Nephron (organoid): ENCODE results near the gene SDR42E1.
"Not testable (repeated sequence)": the region's sequence is repeated elsewhere in the genome, so short reads cannot be mapped to it uniquely, and the experiment has no call there.

Experiments used
- H3K27ac Mint-ChIP-seq, 3 experiments: 2 replicates each; pipeline ENCODE4 v1.8.0; 2020; ENCODE audit warnings: mixed read lengths in 3 of 3, mild to moderate bottlenecking in 2 of 3, moderate library complexity in 1 of 3
- H3K27me3 Mint-ChIP-seq: 2 replicates; pipeline ENCODE4 v1.8.0; 2021; ENCODE audit warnings: low read depth, mild to moderate bottlenecking, moderate library complexity, mixed read lengths
- H3K36me3 Mint-ChIP-seq: 2 replicates; pipeline ENCODE4 v1.8.0; 2020; ENCODE audit warnings: low read depth, mixed read lengths
- H3K4me1 Mint-ChIP-seq: 2 replicates; pipeline ENCODE4 v1.8.0; 2020; ENCODE audit warnings: mixed read lengths
- H3K4me3 Mint-ChIP-seq, 3 experiments: 2 replicates each; pipeline ENCODE4 v1.8.0; 2020; ENCODE audit warnings: mild to moderate bottlenecking in 3 of 3, mixed read lengths in 3 of 3, moderate library complexity in 2 of 3
- H3K9me3 Mint-ChIP-seq: 2 replicates; pipeline ENCODE4 v1.8.0; 2020; ENCODE audit warnings: mixed read lengths
- TF ChIP-seq, protein P1 (sequence below), 3 experiments: fragments of 200-600 bp; sonication (generic); IDR thresholded peaks; one replicate each; pipeline ENCODE4 v1.5.0; 2021; ENCODE audit warnings: antibody characterized with exemption in 3 of 3; ENCODE audit not compliant: unreplicated experiment in 3 of 3

Gene SDR42E1

DNA sequence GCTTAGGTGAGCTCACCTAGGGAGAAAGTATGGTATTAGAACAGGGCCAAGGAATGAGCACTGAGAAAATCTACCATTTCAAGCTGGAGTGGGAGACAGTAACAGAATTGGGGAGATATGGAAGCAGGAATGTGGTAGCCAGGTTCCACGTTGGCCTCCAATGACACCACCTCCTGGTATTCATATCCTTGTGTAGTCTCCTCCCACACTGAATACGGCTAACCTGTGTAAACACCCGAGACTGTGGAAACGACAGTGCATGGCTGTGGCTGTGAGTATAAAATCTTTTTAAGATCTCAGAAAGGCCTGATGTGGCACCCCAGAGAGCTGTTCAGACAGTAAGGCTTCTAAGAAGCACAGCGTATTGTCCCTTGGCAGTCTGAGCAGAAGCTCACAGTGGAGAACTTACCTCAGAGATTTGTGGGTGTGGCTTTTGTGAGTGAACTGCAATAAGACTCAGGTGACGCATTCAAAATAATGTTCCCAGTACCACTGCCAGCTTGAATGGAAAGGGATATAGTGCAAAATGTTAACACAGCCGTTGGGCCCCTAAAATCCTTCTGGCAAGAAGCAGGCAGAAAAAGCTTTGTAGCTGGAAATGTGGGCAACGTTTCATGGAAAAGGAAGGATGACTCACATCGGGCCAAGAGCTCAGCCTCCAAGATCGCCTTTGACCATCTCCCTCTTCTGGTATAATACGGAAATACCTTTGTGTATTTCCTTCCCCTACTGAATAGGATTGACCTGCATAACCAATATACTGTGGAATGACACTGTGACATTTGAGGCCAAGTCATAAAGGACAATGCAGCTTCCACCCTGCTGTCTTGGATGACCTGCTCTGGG, 14.4 kb downstream of the SDR42E1 start:
- Mint-ChIP-seq H3K9me3 (no peaks in the 10 kb centered on the region), H3K4me1 (peaks cover 15% of the 10 kb centered on the region), H3K27me3 (peaks cover 4% of the 10 kb centered on the region), H3K36me3 (no peaks in the 10 kb centered on the region), H3K27ac (no peak overlapping the region), H3K4me3 (no peak overlapping the region)
- TF ChIP-seq, protein P1, sequence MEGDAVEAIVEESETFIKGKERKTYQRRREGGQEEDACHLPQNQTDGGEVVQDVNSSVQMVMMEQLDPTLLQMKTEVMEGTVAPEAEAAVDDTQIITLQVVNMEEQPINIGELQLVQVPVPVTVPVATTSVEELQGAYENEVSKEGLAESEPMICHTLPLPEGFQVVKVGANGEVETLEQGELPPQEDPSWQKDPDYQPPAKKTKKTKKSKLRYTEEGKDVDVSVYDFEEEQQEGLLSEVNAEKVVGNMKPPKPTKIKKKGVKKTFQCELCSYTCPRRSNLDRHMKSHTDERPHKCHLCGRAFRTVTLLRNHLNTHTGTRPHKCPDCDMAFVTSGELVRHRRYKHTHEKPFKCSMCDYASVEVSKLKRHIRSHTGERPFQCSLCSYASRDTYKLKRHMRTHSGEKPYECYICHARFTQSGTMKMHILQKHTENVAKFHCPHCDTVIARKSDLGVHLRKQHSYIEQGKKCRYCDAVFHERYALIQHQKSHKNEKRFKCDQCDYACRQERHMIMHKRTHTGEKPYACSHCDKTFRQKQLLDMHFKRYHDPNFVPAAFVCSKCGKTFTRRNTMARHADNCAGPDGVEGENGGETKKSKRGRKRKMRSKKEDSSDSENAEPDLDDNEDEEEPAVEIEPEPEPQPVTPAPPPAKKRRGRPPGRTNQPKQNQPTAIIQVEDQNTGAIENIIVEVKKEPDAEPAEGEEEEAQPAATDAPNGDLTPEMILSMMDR (IDR thresholded peaks at IDR 0.05; ENCODE audit: unreplicated experiment in 3 of 3) = peak in 2 of 3 experiments; percentile 19 to 22

DNA sequence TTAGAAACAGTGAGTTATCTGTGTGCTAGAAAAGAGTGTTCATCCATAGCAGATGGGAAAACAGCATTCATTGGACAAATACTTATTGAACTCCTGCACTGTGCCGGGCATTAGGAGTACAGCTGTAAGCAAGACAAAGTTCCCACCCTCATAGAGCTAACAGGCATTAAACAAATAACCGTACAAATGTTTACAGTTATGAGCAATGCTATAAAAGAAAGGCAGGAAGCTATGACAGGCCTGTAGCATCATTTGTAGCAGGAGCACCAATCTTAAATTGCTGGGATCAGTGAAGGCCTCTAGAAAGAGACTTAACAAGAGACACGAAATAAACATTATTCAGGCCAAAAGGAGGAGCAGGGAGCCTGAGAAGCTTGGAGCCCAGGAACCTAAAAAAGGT, 15.6 kb downstream of the SDR42E1 start:
- Mint-ChIP-seq H3K4me3 (no peak overlapping the region), H3K4me1 (peaks cover 15% of the 10 kb centered on the region), H3K36me3 (no peaks in the 10 kb centered on the region), H3K27me3 (peaks cover 4% of the 10 kb centered on the region), H3K27ac (no peak overlapping the region), H3K9me3 (no peaks in the 10 kb centered on the region)
- TF ChIP-seq, protein P1 (IDR thresholded peaks at IDR 0.05; ENCODE audit: unreplicated experiment in 3 of 3) = no peak

DNA sequence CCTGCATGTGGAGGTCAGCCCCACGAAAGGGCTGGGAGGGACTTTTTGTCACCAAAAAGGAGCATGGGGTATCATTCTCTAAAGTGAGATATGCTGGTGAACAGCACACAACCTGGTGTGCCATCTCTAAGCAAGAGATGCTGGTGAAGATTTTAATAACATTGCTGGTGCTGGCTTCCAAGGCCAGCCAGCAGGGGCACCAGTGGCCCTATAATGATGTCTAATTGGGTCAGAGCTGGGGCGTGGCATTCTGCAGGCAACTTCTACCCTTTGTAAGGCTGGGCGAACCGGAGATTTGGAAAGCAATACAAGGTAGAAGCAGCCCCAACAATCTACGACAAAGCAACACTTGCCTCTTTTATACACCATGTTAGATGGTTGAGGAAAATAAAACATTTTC, 16.8 kb downstream of the SDR42E1 start:
- H3K27ac Mint-ChIP-seq = no peak overlapping the region
- peaks cover 15% of the 10 kb centered on the region for H3K4me1 Mint-ChIP-seq
- H3K36me3 Mint-ChIP-seq = no peaks in the 10 kb centered on the region
- no peaks in the 10 kb centered on the region for H3K9me3 Mint-ChIP-seq
- no peak overlapping the region for H3K4me3 Mint-ChIP-seq
- TF ChIP-seq, protein P1 (IDR thresholded peaks at IDR 0.05; ENCODE audit: unreplicated experiment in 3 of 3) = no peak
- H3K27me3 Mint-ChIP-seq = peaks cover 4% of the 10 kb centered on the region

DNA sequence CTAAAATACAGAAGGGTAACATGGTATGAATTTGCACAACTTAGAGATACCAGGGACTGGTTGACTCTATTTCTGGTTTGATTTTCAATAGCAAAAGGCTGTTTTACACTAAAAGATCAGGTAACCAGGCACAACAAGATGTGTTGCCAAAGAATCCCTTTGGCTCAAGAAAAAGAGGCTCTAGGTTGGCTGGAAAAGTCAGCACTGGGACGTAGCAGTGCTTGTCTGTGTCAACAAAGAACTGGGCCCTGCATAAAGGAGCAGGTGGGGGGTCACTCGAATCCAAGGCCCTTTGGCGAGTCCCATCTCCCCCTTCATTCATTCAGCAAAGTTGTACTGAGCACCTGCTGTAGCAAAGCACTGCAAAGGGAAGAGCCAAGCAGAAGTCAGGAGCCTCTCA, 18.4 kb downstream of the SDR42E1 start:
- TF ChIP-seq, protein P1 (IDR thresholded peaks at IDR 0.05; ENCODE audit: unreplicated experiment in 3 of 3) = no peak

DNA sequence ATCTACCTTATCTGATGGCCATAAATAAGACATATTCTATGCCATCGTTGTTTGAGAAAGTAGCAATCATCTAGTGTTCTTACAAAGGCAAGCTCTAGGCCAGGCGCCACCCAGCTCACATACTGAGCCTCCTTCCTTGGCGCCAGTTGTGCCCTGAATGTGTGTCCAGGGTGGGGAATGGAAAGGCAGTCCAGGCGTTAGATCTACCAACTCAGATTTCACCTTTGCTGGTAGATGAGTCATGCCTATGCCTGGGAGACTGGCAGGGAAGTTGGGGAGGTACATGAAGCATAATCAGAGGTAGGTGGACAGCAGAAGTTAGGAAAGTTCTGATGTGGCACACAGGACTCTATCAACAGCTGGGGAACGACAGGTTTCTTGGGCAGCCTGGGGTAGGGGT, 23.6 kb downstream of the SDR42E1 start:
- no peak overlapping the region for H3K27ac Mint-ChIP-seq
- H3K9me3 Mint-ChIP-seq = no peaks in the 10 kb centered on the region
- H3K4me1 Mint-ChIP-seq = peaks cover 2% of the 10 kb centered on the region
- TF ChIP-seq, protein P1 (IDR thresholded peaks at IDR 0.05; ENCODE audit: unreplicated experiment in 3 of 3) = no peak
- H3K27me3 Mint-ChIP-seq = peaks cover 4% of the 10 kb centered on the region
- H3K4me3 Mint-ChIP-seq = no peak overlapping the region
- no peaks in the 10 kb centered on the region for H3K36me3 Mint-ChIP-seq

More for the DNA sequence above, 18.4 kb downstream of the SDR42E1 start:
- peak overlapping the region in 1 of 3 experiments; percentile 53 for H3K27ac Mint-ChIP-seq
- no peak overlapping the region for H3K4me3 Mint-ChIP-seq
- peaks cover 15% of the 10 kb centered on the region for H3K4me1 Mint-ChIP-seq
- no peaks in the 10 kb centered on the region for H3K36me3 Mint-ChIP-seq
- no peaks in the 10 kb centered on the region for H3K9me3 Mint-ChIP-seq
- H3K27me3 Mint-ChIP-seq = peaks cover 4% of the 10 kb centered on the region

DNA sequence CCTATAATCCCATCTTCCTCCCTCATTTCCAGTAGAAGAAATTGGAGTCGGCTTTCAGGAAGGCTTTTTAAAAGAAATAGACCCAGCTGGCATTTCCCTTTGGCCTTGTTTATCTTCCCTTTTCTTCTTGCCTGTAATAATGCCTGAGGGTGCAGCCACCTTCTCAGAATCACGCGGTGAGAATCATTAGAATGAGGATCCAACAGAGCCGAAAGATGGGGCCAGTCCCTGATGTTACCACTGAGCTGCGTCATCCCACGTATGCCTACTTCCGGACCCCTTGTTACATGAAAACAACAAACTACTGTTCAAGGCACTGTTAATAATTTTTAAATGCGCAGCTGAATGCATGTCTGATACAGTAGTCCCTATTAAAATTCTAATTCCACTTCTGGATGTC, 24.1 kb downstream of the SDR42E1 start:
- Mint-ChIP-seq H3K4me3 (no peak overlapping the region), H3K36me3 (no peaks in the 10 kb centered on the region), H3K27me3 (peaks cover 4% of the 10 kb centered on the region), H3K27ac (no peak overlapping the region), H3K4me1 (no peaks in the 10 kb centered on the region), H3K9me3 (no peaks in the 10 kb centered on the region)
- TF ChIP-seq, protein P1 (IDR thresholded peaks at IDR 0.05; ENCODE audit: unreplicated experiment in 3 of 3) = no peak

DNA sequence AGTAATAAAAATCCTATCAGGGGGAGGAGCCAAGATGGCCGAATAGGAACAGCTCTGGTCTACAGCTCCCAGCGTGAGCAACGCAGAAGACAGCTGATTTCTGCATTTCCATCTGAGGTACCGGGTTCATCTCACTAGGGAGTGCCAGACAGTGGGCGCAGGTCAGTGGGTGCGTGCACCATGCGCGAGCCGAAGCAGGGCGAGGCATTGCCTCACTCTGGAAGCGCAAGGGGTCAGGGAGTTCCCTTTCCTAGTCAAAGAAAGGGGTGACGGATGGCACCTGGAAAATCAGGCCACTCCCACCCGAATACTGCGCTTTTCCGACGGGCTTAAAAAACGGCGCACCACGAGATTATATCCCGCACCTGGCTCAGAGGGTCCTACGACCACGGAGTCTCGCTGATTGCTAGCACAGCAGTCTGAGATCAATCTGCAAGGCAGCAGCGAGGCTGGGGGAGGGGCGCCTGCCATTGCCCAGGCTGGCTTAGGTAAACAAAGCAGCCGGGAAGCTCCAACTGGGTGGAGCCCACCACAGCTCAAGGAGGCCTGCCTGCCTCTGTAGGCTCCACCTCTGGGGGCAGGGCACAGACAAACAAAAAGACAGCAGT, 33.8 kb downstream of the SDR42E1 start:
- H3K4me1 Mint-ChIP-seq, H3K4me3 Mint-ChIP-seq, H3K27me3 Mint-ChIP-seq, H3K27ac Mint-ChIP-seq: not testable (repeated sequence)
- Mint-ChIP-seq H3K36me3 (peaks cover 14% of the 10 kb centered on the region), H3K9me3 (peaks cover 29% of the 10 kb centered on the region)
